ENCODE data around the gene PLCL2.

The PLCL2 gene

GRCh38 chr3:16844791-16845190, 40.0 kb upstream of the PLCL2 start:
- Histone ChIP-seq H3K36me3 (ENCODE audit: control insufficient read depth, insufficient read depth, low read length) (no peaks in the 10 kb centered on the region), H3K27me3 (replicated peaks; ENCODE audit: control insufficient read depth, insufficient read depth, low read length) (no peaks in the 10 kb centered on the region), H3K4me3 (replicated peaks; ENCODE audit: low read depth, low read length) (no peak overlapping the region)
- no peak for DNase-seq (ENCODE audit: extremely low read depth, insufficient read length)
- TF ChIP-seq CTCF (IDR thresholded peaks at IDR 0.05; ENCODE audit: insufficient read depth, low read length, poor library complexity, severe bottlenecking): no peak

GRCh38 chr3:16846373-16847080, 38.2 kb upstream of the PLCL2 start:
- Histone ChIP-seq H3K36me3 (ENCODE audit: control insufficient read depth, insufficient read depth, low read length) (no peaks in the 10 kb centered on the region), H3K27me3 (replicated peaks; ENCODE audit: control insufficient read depth, insufficient read depth, low read length) (no peaks in the 10 kb centered on the region), H3K4me3 (replicated peaks; ENCODE audit: low read depth, low read length) (no peak overlapping the region)
- no peak for TF ChIP-seq CTCF (IDR thresholded peaks at IDR 0.05; ENCODE audit: insufficient read depth, low read length, poor library complexity, severe bottlenecking)
- no peak for DNase-seq (ENCODE audit: extremely low read depth, insufficient read length)

DNA sequence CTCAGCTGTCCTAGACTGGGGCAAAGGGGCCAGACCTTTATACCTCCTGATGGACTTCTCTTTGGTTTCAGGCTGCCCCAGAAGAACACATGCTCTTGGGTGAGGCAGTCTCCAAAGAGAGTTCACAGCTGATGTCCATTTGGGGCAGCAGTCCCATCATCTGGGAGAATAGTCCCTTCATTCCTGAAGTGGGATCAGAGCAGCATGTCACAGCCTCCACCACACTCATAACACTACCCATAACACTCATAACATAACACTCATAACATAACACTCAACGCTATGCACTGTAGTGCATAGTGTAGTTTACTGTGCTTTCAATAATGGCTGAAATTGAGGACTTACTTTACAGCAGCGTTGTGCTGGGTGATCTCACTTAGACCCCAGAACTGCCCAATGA, 36.7 kb upstream of the PLCL2 start:
- no peak for TF ChIP-seq CTCF (IDR thresholded peaks at IDR 0.05; ENCODE audit: insufficient read depth, low read length, poor library complexity, severe bottlenecking)
- no peaks in the 10 kb centered on the region for H3K27me3 ChIP-seq (replicated peaks; ENCODE audit: control insufficient read depth, insufficient read depth, low read length)
- no peak overlapping the region for H3K4me3 ChIP-seq (replicated peaks; ENCODE audit: low read depth, low read length)
- no peak for DNase-seq (ENCODE audit: extremely low read depth, insufficient read length)
- H3K36me3 ChIP-seq (ENCODE audit: control insufficient read depth, insufficient read depth, low read length): no peaks in the 10 kb centered on the region

GRCh38 chr3:16849229-16849628, 35.5 kb upstream of the PLCL2 start:
- H3K4me3 ChIP-seq (replicated peaks; ENCODE audit: low read depth, low read length): peak overlapping the region; percentile 0; the same call in 1 of the 2 replicates
- TF ChIP-seq CTCF (IDR thresholded peaks at IDR 0.05; ENCODE audit: insufficient read depth, low read length, poor library complexity, severe bottlenecking): no peak
- no peaks in the 10 kb centered on the region for H3K36me3 ChIP-seq (ENCODE audit: control insufficient read depth, insufficient read depth, low read length)
- DNase-seq (ENCODE audit: extremely low read depth, insufficient read length): peak; percentile 24
- no peaks in the 10 kb centered on the region for H3K27me3 ChIP-seq (replicated peaks; ENCODE audit: control insufficient read depth, insufficient read depth, low read length)

GRCh38 chr3:16849795-16850194, 35.0 kb upstream of the PLCL2 start:
- Histone ChIP-seq H3K4me3 (replicated peaks; ENCODE audit: low read depth, low read length) (peak overlapping the region; percentile 0; the same call in 1 of the 2 replicates), H3K27me3 (replicated peaks; ENCODE audit: control insufficient read depth, insufficient read depth, low read length) (no peaks in the 10 kb centered on the region), H3K36me3 (ENCODE audit: control insufficient read depth, insufficient read depth, low read length) (no peaks in the 10 kb centered on the region)
- TF ChIP-seq CTCF (IDR thresholded peaks at IDR 0.05; ENCODE audit: insufficient read depth, low read length, poor library complexity, severe bottlenecking): no peak
- DNase-seq (ENCODE audit: extremely low read depth, insufficient read length): no peak

DNA sequence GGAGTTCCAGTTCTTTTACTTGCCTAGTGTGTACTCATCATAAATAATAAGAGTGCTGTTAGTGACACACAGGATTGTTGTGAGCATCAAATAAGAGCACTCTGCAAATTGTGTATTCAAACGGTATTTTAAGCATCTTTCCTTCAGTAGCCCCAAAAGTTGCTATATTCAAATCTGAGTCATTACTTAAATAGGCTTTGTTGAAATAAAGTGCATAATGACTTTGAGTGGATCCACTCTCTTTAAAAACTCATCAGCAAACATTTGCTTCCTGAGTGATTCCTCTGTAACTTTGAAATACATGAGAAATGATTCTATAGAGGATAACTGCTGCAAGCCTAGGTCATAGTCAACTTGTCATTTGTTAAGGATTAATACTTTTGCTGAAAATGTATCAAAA, 29.3 kb upstream of the PLCL2 start:
- DNase-seq (ENCODE audit: extremely low read depth, insufficient read length): no peak

More for the DNA sequence above, 29.3 kb upstream of the PLCL2 start:
- H3K4me3 ChIP-seq (replicated peaks; ENCODE audit: low read depth, low read length): no peak overlapping the region
- TF ChIP-seq CTCF (IDR thresholded peaks at IDR 0.05; ENCODE audit: insufficient read depth, low read length, poor library complexity, severe bottlenecking): no peak
- no peaks in the 10 kb centered on the region for H3K36me3 ChIP-seq (ENCODE audit: control insufficient read depth, insufficient read depth, low read length)
- no peaks in the 10 kb centered on the region for H3K27me3 ChIP-seq (replicated peaks; ENCODE audit: control insufficient read depth, insufficient read depth, low read length)

All from GM06990 (cell line).